ENCODE data around the gene MYLK.

The MYLK gene

GRCh38 chr3:123819949-123820348 is 64.2 kb downstream of the MYLK start:
- no peak for DNase-seq (ENCODE audit: low read depth, low spot score)

- DNase-seq (ENCODE audit: low read depth, low spot score): no peak
Observed at GRCh38 chr3:123818921-123819429, 65.2 kb downstream of the MYLK start.

DNA sequence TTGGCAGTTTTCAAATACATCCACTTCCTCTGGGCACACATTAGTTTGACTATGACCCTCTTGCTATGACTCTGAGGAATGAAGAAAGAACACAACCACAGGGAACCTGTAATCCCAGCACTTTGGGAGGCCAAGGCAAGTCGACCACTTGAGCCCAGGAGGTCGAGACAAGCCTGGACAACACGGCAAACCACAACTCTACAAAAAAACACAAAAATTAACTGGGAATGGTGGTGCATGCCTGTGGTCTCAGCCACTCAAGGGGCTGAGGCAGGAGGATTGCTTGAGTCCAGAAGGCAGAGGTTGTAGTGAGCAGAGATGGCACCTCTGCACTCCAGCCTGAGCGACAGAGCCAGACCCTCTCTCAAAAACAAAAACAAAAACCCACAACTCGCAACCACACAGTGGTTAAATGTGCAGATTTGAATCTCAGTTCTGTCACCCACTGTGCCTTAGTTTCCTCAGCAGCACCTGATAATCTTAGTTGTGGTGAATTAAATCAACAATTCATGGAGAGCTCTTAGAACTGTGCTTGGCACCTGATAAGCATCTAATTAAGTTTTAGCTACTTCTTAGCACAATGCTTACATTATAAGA is 65.7 kb downstream of the MYLK start:
- no peak for DNase-seq (ENCODE audit: low read depth, low spot score)

GRCh38 chr3:123817413-123817812 is 66.7 kb downstream of the MYLK start:
- DNase-seq (ENCODE audit: low read depth, low spot score): no peak

DNA sequence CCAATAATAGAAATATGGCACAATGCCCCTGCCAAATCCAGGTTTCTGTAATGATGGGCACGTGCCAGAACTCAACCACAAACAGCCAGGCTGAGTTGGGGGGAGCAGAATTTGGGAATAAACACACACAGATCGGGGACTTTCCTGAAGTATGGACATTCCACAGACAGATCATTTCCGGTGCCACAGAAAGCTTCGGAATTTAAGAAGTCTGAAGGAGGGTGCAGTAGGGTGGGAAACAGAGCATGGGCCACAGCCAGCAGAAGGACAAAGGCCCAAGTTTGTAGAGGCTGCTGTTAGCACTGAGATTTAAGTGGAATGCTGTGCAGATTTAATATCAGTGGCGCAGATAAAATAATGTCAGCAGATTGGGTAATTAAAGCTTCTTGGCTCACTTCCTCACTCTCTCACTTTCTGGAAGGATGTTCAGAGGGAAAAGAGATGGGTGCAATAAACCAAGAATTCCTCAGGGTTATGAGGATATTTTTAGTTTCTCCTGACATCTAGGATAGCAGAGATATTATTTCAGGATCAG is 67.4 kb downstream of the MYLK start:
- DNase-seq (ENCODE audit: low read depth, low spot score): no peak

DNA sequence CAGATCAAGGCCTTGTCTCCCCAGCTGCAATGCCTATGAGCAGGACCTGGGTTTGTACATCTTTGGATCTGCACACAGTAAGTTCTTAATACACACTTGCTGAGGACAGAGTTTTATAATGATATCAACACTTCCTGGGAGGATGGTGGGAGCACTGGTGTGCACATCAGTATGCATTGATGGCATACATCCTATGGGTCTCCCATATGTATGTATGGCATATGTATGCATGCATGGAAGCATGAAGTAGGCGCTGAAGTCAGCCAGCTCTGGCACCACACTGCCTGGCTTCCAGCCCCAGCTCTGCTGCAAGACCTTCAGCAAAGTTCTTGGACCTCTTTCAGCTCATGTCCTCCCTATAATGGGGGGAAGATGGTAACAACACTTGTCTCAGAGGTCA is 68.2 kb downstream of the MYLK start:
- DNase-seq (ENCODE audit: low read depth, low spot score): no peak

DNA sequence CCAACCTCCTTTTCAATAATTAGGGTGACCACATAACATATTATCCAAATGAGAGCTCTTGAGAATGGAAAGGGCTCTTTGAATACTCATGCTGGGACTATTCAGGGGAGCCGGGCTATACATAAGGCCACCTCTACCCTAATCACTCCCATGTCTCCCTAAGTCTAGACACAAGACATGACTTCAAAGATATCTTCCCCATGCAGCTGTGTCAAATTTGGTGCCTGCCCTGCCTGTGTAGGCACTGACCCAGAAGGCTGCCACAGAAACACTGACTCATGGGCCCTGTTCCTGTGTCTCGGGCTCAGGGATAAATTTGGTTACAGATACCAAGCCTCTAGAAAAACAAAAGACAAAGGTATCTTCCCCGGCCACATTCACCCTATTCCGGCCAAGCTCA is 70.3 kb downstream of the MYLK start:
- DNase-seq (ENCODE audit: low read depth, low spot score): no peak

- no peak for DNase-seq (ENCODE audit: low read depth, low spot score)
Observed at GRCh38 chr3:123809597-123809996, 74.5 kb downstream of the MYLK start.

GRCh38 chr3:123808812-123809211 is 75.3 kb downstream of the MYLK start:
- DNase-seq (ENCODE audit: low read depth, low spot score): no peak

DNA sequence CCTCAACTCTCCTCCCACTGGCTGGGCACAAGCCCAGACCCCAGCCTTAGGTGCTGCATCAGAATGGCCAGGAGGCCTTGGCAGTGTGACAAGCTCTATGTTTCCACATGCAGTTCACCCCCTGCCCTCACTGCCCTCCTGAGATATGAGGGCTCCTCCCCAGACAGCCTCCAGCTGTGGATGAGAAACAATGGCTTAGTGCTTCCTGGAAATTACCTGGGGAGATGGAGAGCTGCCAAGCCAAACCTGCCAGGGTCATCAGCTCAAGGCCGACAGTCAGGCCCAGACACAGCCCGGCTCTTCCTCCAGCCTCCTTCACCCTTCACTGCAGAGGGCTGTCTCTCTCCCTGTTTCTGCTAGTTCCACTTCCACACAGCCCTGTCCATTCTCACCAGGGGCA is 76.3 kb downstream of the MYLK start:
- DNase-seq (ENCODE audit: low read depth, low spot score): no peak

DNA sequence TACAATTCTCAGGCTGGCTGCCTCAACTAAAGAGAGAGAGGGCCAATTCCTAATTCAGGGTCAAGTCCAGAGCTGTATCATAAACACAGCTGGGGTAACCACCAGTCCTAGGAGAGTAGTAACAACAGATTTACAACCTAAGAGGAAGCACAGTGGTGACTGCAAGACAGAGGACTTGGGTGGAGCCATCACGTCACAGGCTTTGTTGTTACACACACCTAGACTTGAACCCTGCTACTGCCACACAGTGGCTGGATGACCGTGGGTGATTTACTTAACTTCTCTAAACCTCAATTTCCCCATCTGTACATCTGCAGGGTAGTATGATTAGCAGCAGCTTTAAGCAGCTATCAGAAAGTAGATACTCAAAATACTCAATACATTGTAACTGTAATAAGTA is 78.6 kb downstream of the MYLK start:
- DNase-seq (ENCODE audit: low read depth, low spot score): no peak

DNA sequence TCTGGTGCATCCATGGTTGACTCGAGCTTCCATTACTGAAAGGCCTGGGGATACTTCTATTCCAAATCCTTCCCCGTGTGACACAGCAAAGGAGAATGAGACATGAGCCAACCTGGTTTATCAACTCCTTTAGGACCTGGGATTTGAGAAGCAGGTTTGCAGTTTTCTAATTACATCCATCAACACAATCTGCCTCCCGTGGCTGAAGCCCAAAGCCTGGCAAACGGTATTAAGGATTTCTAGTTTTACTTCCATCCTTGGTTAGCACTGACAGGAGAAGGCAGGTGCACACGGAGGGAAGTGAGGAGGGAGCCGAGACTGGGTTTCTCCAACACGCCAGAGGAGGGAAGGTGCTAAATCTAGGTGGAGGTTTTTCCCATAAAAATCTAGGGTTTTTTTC is 79.0 kb downstream of the MYLK start:
- DNase-seq (ENCODE audit: low read depth, low spot score): no peak

GRCh38 chr3:123804676-123805075 is 79.5 kb downstream of the MYLK start:
- DNase-seq (ENCODE audit: low read depth, low spot score): no peak

GRCh38 chr3:123803521-123803920 is 80.6 kb downstream of the MYLK start:
- no peak for DNase-seq (ENCODE audit: low read depth, low spot score)

DNA sequence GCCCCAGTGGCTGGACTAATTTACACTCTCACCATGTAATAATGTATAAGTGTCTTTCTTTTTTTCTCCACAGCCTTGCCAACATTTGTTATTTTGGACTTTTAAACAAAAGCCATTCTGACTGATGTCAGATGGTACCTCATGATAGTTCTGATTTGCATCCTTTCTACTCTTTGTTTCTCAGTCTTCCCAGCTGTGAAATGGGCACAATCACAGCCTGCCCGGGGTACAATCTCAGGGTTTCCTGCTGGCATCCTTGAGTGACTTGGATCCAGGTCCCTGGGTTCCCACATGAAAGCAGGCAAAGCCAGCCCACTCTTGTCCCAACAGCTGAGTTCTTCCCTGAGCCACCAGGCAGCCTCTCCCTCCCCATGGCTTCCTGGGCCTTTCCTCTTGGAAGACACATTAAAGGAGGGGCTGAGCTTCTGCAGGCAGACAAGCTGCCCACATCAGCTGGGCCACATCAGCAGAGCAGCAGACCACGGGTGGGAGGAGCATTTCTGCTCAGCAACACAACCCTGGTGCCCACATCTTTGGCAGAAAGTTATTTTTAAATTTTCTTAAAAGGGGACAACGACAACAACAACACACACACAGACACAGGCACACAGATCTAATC is 82.0 kb downstream of the MYLK start:
- no peak for DNase-seq (ENCODE audit: low read depth, low spot score)

- no peak for DNase-seq (ENCODE audit: low read depth, low spot score)
Observed at GRCh38 chr3:123801474-123801873, 82.7 kb downstream of the MYLK start.

DNA sequence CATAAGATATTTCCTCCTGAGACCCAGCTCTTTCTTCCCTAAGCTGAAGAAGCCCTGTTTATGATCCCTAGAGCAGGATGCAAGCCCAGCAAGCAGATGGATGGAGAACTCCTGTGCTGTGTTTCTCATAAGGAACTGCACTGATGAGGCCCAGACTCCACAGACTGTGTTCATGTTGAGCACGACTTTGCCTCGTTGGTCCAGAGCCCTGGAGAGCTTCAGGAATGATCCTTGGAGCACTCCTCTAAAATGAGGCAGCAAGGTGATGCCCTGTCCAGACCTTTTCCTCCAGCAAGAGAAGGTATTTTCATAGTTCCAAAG is 83.8 kb downstream of the MYLK start:
- no peak for DNase-seq (ENCODE audit: low read depth, low spot score)

DNA sequence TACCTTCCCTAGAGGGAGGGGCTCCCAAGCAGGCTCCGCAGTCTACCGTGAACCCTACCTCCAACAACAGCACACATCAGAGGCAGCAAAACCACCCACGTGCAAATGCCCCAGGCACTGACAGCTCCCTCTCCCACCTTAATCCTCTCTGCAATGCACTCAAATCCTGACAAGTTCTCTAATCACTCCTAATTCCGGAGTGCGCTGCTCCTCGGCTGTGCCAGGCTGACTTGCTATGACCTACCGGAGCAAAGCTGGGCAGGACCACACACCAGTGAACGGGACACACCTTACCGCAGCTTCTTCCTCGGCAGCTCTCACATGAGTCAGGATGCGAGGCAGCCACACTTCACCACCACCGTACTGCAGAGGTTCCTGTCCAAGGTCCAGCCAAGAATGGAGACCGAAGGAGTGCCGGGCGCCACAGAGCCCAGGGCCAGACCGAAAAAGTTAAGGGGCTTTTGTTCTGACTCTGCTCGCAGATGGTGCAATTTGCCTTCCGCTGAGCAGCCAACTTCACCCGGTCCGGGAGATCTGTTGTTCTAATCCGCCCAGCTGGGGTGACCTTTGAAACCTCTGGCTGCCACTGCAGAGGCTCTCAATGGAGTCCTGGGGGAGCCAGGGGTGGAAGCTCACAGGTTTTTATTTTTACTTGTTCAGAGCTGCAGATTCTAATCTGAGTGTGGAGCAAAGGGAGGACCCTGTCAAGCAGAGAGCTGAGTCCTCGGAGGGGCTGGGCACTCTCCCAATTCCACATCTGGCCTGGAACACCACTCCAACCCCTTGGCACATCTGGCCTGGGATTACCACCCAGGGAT is 84.4 kb downstream of the MYLK start:
- DNase-seq (ENCODE audit: low read depth, low spot score): no peak

DNA sequence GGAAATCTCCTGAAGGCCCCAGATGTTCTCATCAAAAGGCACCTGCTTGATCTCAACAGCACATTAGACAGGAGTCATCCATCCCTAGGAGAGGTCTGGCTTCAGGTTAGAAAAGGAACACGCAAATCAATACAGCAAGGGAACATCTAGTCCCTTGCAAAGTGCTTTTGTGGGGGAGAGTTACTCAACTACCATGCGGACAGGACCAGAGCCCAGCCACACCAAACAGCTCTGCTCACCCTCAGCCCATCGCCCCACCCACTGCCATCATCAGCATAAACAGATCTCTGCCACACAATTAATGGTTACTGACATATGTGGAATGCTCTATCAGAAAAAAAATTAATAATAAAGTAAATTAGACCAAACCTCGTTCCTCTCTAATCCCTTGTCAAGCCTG is 85.6 kb downstream of the MYLK start:
- DNase-seq (ENCODE audit: low read depth, low spot score): no peak

DNA sequence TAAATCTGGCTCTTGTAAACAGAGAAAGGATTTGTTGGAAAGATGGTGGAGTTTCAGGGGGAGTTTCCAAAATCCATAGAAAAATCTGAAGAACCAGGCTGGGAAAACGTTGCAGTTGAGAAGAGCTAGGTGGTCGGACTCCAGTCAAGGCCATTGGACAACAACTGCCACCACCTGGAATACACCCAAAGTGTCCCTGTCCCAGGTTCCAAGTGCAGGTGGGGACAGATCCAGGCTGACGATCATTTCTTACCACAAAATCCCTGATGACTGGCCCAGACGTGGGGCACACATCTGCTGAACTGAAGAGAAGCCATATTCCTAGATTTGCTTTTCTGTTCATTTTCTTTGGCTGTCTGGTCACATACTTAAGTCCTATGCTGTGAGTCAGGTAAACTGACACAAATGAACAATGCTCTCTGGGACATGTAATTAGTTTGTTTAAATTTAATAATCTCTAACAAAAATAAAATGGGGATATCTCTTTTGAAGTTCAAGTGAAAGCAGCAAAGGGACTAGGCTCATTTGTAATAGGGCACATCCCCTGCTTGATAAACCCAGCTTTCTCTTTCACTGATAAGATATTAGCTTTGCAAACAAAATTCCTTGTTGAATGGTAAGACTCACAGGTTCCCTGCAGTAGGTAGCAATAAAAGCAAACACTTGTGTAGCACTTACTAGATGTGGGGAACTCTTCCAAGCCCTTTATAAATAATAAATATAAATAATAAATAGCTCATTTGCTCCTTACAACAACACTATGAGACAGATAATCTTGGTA is 88.5 kb downstream of the MYLK start:
- no peak for DNase-seq (ENCODE audit: low read depth, low spot score)

DNA sequence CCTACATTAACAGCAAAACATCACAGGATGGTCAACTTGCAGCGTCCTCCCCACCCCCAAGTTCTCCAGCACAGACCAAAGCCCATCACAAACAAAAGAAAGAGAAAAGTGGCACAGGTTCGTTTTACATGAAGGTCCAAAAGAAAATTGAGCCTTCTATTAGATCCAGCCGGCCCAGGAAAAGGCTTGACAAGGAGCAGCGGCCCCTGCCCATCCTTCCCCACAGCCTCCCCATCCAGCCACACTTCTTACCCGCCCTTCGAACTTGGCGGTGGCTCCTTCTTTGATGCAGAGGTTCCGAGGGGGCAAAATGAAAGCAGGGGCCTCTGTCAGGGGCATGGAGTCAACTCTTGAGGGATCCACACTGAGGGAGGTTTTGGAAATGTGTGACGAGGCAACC is 90.7 kb downstream of the MYLK start:
- no peak for DNase-seq (ENCODE audit: low read depth, low spot score)

Data from brain pericyte (primary cell).